NCI-H187 treated with DMSO at 0.1 percent for 48 hours (cell line): ENCODE results near the gene WWC2.
"Not testable (repeated sequence)": the region's sequence is repeated elsewhere in the genome, so short reads cannot be mapped to it uniquely, and the experiment has no call there.

ENCODE experiments used
- DNase-seq: peaks from one replicate; lab custom pipeline; 2025; lab: John Stamatoyannopoulos, UW

The WWC2 gene

GRCh38 chr4:183142571-183143550 is 43.8 kb downstream of the WWC2 start:
- no peak for DNase-seq

- no peak for DNase-seq
These were observed 45.7 kb downstream of the WWC2 start for GRCh38 chr4:183144787-183145186.

GRCh38 chr4:183145773-183146172 is 46.7 kb downstream of the WWC2 start:
- DNase-seq: no peak

- DNase-seq: no peak
These were observed 47.4 kb downstream of the WWC2 start for GRCh38 chr4:183146478-183146877.

GRCh38 chr4:183147196-183147595 is 48.1 kb downstream of the WWC2 start:
- no peak for DNase-seq

- DNase-seq: no peak
These were observed 48.9 kb downstream of the WWC2 start for GRCh38 chr4:183147983-183148382.

- DNase-seq: no peak
These were observed 50.8 kb downstream of the WWC2 start for GRCh38 chr4:183149616-183150539.

GRCh38 chr4:183150664-183151063 is 51.6 kb downstream of the WWC2 start:
- DNase-seq: not testable (repeated sequence)

GRCh38 chr4:183152232-183152631 is 53.2 kb downstream of the WWC2 start:
- not testable (repeated sequence) for DNase-seq

GRCh38 chr4:183153190-183153916 is 54.3 kb downstream of the WWC2 start:
- no peak for DNase-seq

GRCh38 chr4:183154701-183155391 is 55.8 kb downstream of the WWC2 start:
- DNase-seq: no peak

GRCh38 chr4:183155450-183156184 is 56.6 kb downstream of the WWC2 start:
- no peak for DNase-seq

- DNase-seq: no peak
These were observed 58.2 kb downstream of the WWC2 start for GRCh38 chr4:183157215-183157614.

GRCh38 chr4:183158062-183158461 is 59.0 kb downstream of the WWC2 start:
- no peak for DNase-seq

- no peak for DNase-seq
These were observed 62.6 kb downstream of the WWC2 start for GRCh38 chr4:183161630-183162029.

GRCh38 chr4:183163135-183163534 is 64.1 kb downstream of the WWC2 start:
- DNase-seq: no peak

GRCh38 chr4:183164963-183165362 is 65.9 kb downstream of the WWC2 start:
- no peak for DNase-seq

GRCh38 chr4:183165376-183165775 is 66.3 kb downstream of the WWC2 start:
- DNase-seq: no peak

GRCh38 chr4:183170894-183171293 is 71.8 kb downstream of the WWC2 start:
- no peak for DNase-seq

- no peak for DNase-seq
These were observed 72.6 kb downstream of the WWC2 start for GRCh38 chr4:183171484-183172267.
